ENCODE measurements around the gene OPRD1. TPM values are rescaled to one million over a fixed set of nuclear protein-coding genes. Genes with fewer than 3 reads are reported as not detected.

The OPRD1 gene
- total RNA-seq, 1 donor from 2014 or later = 0.27 TPM

- no peaks in the 10 kb centered on the region for H3K36me3 Mint-ChIP-seq (ENCODE audit: unreplicated experiment)
- TF ChIP-seq, protein P1, sequence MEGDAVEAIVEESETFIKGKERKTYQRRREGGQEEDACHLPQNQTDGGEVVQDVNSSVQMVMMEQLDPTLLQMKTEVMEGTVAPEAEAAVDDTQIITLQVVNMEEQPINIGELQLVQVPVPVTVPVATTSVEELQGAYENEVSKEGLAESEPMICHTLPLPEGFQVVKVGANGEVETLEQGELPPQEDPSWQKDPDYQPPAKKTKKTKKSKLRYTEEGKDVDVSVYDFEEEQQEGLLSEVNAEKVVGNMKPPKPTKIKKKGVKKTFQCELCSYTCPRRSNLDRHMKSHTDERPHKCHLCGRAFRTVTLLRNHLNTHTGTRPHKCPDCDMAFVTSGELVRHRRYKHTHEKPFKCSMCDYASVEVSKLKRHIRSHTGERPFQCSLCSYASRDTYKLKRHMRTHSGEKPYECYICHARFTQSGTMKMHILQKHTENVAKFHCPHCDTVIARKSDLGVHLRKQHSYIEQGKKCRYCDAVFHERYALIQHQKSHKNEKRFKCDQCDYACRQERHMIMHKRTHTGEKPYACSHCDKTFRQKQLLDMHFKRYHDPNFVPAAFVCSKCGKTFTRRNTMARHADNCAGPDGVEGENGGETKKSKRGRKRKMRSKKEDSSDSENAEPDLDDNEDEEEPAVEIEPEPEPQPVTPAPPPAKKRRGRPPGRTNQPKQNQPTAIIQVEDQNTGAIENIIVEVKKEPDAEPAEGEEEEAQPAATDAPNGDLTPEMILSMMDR (IDR thresholded peaks at IDR 0.05) = no peak
- peaks cover 6% of the 10 kb centered on the region for H3K4me1 Mint-ChIP-seq (ENCODE audit: unreplicated experiment)
- no peak overlapping the region for H3K27ac Mint-ChIP-seq (ENCODE audit: unreplicated experiment)
- no peak for DNase-seq (ENCODE audit: extremely low spot score, unreplicated experiment)
- H3K9me3 Mint-ChIP-seq (ENCODE audit: unreplicated experiment) = no peaks in the 10 kb centered on the region
- H3K27me3 Mint-ChIP-seq (ENCODE audit: unreplicated experiment) = no peaks in the 10 kb centered on the region
- H3K4me3 Mint-ChIP-seq (ENCODE audit: unreplicated experiment) = no peak overlapping the region
Measured at GRCh38 chr1:28895896-28896608, 84.1 kb downstream of the OPRD1 start.

GRCh38 chr1:28896609-28896986 is 84.6 kb downstream of the OPRD1 start:
- TF ChIP-seq, protein P1 (IDR thresholded peaks at IDR 0.05) = no peak
- H3K9me3 Mint-ChIP-seq (ENCODE audit: unreplicated experiment) = no peaks in the 10 kb centered on the region
- H3K4me1 Mint-ChIP-seq (ENCODE audit: unreplicated experiment) = peaks cover 6% of the 10 kb centered on the region
- no peak overlapping the region for H3K27ac Mint-ChIP-seq (ENCODE audit: unreplicated experiment)
- DNase-seq (ENCODE audit: extremely low spot score, unreplicated experiment) = no peak
- H3K4me3 Mint-ChIP-seq (ENCODE audit: unreplicated experiment) = no peak overlapping the region
- no peaks in the 10 kb centered on the region for H3K27me3 Mint-ChIP-seq (ENCODE audit: unreplicated experiment)
- H3K36me3 Mint-ChIP-seq (ENCODE audit: unreplicated experiment) = no peaks in the 10 kb centered on the region

GRCh38 chr1:28897789-28898188 is 85.8 kb downstream of the OPRD1 start:
- H3K27ac Mint-ChIP-seq (ENCODE audit: unreplicated experiment) = no peak overlapping the region
- no peaks in the 10 kb centered on the region for H3K27me3 Mint-ChIP-seq (ENCODE audit: unreplicated experiment)
- no peaks in the 10 kb centered on the region for H3K36me3 Mint-ChIP-seq (ENCODE audit: unreplicated experiment)
- no peaks in the 10 kb centered on the region for H3K9me3 Mint-ChIP-seq (ENCODE audit: unreplicated experiment)
- TF ChIP-seq, protein P1 (IDR thresholded peaks at IDR 0.05) = no peak
- DNase-seq (ENCODE audit: extremely low spot score, unreplicated experiment) = no peak
- H3K4me3 Mint-ChIP-seq (ENCODE audit: unreplicated experiment) = no peak overlapping the region
- H3K4me1 Mint-ChIP-seq (ENCODE audit: unreplicated experiment) = peaks cover 6% of the 10 kb centered on the region

- TF ChIP-seq, protein P1 (IDR thresholded peaks at IDR 0.05) = no peak
- Mint-ChIP-seq H3K4me3 (ENCODE audit: unreplicated experiment) (no peak overlapping the region), H3K27me3 (ENCODE audit: unreplicated experiment) (no peaks in the 10 kb centered on the region), H3K36me3 (ENCODE audit: unreplicated experiment) (no peaks in the 10 kb centered on the region), H3K4me1 (ENCODE audit: unreplicated experiment) (peaks cover 6% of the 10 kb centered on the region), H3K9me3 (ENCODE audit: unreplicated experiment) (no peaks in the 10 kb centered on the region), H3K27ac (ENCODE audit: unreplicated experiment) (no peak overlapping the region)
- no peak for DNase-seq (ENCODE audit: extremely low spot score, unreplicated experiment)
Measured at GRCh38 chr1:28898405-28898881, 86.5 kb downstream of the OPRD1 start.

GRCh38 chr1:28899267-28899666 is 87.3 kb downstream of the OPRD1 start:
- Mint-ChIP-seq H3K9me3 (ENCODE audit: unreplicated experiment) (no peaks in the 10 kb centered on the region), H3K27ac (ENCODE audit: unreplicated experiment) (no peak overlapping the region), H3K4me3 (ENCODE audit: unreplicated experiment) (no peak overlapping the region), H3K4me1 (ENCODE audit: unreplicated experiment) (peaks cover 6% of the 10 kb centered on the region), H3K27me3 (ENCODE audit: unreplicated experiment) (no peaks in the 10 kb centered on the region), H3K36me3 (ENCODE audit: unreplicated experiment) (no peaks in the 10 kb centered on the region)
- TF ChIP-seq, protein P1 (IDR thresholded peaks at IDR 0.05) = no peak
- no peak for DNase-seq (ENCODE audit: extremely low spot score, unreplicated experiment)

All from osteocyte (in vitro differentiated cells).